Measurements from ENCODE around the gene ZNF618.

DNA sequence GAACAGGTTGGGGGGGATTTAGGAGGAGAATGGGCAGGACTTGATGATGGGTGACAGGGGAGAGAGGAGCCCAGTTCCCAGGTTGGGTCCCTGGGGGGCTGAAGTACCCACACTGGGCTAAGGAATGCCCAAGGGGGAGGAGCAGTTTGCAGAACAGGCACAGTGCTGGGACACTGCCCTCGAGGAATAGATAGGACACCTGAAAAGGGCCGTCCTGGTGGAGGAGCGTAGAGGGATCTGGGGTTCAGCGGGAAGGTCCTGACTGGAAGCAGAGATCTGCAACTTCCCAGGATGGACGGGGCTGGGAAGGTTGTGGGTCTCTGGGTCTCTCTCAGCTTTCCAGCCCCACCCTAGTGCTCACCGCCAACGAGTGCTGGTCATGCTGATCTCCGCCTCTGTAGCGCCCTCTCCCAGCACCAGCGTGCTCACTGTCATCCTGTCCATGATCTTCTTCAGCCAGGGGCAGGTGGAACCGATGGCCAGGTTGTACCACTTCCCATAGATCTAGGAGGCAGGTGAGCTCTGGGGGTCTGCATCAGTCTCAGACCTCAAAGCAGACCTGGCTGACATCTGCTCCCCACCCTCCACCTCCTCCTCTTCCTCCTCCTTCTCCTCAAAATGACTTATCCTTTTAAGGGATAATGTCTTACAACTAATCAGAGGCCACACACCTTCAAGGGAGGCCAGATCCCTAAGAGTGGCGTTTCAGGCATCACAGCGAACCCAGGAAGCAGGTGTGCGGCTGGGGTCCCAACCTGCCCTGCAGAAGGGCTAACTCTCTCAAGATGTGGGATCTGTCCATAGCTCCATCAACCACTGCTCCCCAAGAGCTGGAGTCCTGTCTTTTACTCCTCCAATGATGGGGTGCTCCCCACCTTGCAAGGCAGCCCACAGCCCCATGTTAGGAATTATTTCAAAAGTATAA lies 200.4 kb downstream of the ZNF618 start:
- TF ChIP-seq, protein P1, sequence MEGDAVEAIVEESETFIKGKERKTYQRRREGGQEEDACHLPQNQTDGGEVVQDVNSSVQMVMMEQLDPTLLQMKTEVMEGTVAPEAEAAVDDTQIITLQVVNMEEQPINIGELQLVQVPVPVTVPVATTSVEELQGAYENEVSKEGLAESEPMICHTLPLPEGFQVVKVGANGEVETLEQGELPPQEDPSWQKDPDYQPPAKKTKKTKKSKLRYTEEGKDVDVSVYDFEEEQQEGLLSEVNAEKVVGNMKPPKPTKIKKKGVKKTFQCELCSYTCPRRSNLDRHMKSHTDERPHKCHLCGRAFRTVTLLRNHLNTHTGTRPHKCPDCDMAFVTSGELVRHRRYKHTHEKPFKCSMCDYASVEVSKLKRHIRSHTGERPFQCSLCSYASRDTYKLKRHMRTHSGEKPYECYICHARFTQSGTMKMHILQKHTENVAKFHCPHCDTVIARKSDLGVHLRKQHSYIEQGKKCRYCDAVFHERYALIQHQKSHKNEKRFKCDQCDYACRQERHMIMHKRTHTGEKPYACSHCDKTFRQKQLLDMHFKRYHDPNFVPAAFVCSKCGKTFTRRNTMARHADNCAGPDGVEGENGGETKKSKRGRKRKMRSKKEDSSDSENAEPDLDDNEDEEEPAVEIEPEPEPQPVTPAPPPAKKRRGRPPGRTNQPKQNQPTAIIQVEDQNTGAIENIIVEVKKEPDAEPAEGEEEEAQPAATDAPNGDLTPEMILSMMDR (conservative IDR thresholded peaks at IDR 0.05; ENCODE audit: low read depth, low read length), result no peak
- no peak for TF ChIP-seq EZH2 (IDR thresholded peaks at IDR 0.05; ENCODE audit: low read length, unreplicated experiment)

Data from PC-3 (cell line).